Stomach (tissue), 4 donors: Measurements from ENCODE around the gene NRIP1.

Source experiments
- CTCF ChIP-seq, 7 experiments: fragments of 450-650 bp in 4 of 7; fragments of 200-600 bp in 3 of 7; sonication (generic) in 3 of 7; IDR thresholded peaks; one replicate each; pipeline ENCODE4 v1.5.1; 2016 to 2019; ENCODE audit warnings: antibody characterized with exemption in 7 of 7, control low read depth in 2 of 7, mild to moderate bottlenecking in 1 of 7
- EP300 ChIP-seq: sonication (generic); formaldehyde crosslinking; IDR thresholded peaks from one replicate; pipeline ENCODE4 v1.6.1; 2017; ENCODE audit warnings: antibody characterized with exemption
- POLR2A ChIP-seq, 4 donors: fragments of 450-650 bp; IDR thresholded peaks; one replicate each; pipeline ENCODE4 v1.6.1; 2016; ENCODE audit warnings: antibody characterized with exemption in 4 of 4, control low read depth in 2 of 4, mild to moderate bottlenecking in 1 of 4, moderate library complexity in 1 of 4

DNA sequence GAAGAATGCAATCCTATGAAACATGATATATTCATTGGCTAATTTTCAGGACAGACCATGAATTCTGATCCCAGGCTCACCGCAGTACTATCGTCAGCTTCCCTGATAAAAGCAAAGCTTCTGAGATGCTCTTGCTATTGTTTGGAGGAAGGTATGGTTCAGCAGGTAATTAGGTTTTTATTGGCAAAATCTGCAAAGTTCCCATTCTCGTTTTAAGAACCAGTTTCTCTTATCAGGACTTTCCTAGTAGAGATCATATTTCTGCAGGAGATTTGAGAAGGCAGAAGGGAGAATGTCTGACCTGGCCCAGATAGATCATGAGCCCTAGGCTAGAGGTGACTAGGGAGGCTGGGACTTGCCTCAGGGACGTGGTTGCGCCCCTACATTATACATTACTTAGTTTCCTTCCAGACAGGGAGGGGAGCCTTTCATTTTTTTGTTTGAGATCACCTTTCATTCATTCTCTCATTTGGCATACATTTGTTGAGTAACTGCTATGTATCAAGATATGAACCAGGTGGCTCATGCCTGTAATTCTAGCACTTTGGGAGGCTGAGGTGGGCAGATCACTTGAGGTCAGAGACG is 108.8 kb downstream of the NRIP1 start:
- TF ChIP-seq CTCF (IDR thresholded peaks at IDR 0.05), result no peak
- no peak for TF ChIP-seq POLR2A (IDR thresholded peaks at IDR 0.05)
- TF ChIP-seq EP300, result no peak
